ENCODE measurements around the gene UBTD1.

DNA sequence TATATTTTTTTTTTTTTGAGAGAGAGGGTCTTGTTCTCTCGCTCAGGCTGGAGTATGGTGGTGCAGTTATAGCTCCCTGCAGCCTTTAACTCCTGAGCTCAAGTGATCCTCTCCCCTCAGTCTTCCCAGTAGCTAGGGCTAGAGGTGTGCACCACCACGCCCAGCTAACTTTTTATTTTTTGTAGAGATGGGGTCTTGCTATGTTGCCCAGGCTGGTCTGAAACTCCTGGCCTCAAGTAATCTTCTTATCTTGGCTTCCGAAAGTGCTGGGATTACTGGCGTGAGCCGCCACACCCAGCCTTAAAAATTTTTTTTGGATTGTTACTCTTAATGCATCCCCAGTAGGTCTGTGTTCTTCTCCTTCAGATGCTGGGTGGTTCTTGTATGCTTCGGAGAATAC, 4.2 kb downstream of the UBTD1 start:
- TF ChIP-seq RAD21 (IDR thresholded peaks at IDR 0.05; ENCODE audit: low read depth) (no peak), YY1 (IDR thresholded peaks at IDR 0.05; ENCODE audit: low read depth) (no peak), TAF1 (IDR thresholded peaks at IDR 0.05; ENCODE audit: low read depth) (no peak), EP300 (IDR thresholded peaks at IDR 0.05; ENCODE audit: borderline replicate concordance) (no peak), EGR1 (IDR thresholded peaks at IDR 0.05) (no peak), CEBPB (IDR thresholded peaks at IDR 0.05) (no peak), TCF12 (IDR thresholded peaks at IDR 0.05; ENCODE audit: low read depth) (no peak), NFIC (IDR thresholded peaks at IDR 0.05) (no peak), TEAD4 (IDR thresholded peaks at IDR 0.05) (no peak), CREB1 (IDR thresholded peaks at IDR 0.05; ENCODE audit: low read depth) (no peak), ZBTB7A (IDR thresholded peaks at IDR 0.05; ENCODE audit: low read depth) (no peak)
- TF ChIP-seq, protein P1, sequence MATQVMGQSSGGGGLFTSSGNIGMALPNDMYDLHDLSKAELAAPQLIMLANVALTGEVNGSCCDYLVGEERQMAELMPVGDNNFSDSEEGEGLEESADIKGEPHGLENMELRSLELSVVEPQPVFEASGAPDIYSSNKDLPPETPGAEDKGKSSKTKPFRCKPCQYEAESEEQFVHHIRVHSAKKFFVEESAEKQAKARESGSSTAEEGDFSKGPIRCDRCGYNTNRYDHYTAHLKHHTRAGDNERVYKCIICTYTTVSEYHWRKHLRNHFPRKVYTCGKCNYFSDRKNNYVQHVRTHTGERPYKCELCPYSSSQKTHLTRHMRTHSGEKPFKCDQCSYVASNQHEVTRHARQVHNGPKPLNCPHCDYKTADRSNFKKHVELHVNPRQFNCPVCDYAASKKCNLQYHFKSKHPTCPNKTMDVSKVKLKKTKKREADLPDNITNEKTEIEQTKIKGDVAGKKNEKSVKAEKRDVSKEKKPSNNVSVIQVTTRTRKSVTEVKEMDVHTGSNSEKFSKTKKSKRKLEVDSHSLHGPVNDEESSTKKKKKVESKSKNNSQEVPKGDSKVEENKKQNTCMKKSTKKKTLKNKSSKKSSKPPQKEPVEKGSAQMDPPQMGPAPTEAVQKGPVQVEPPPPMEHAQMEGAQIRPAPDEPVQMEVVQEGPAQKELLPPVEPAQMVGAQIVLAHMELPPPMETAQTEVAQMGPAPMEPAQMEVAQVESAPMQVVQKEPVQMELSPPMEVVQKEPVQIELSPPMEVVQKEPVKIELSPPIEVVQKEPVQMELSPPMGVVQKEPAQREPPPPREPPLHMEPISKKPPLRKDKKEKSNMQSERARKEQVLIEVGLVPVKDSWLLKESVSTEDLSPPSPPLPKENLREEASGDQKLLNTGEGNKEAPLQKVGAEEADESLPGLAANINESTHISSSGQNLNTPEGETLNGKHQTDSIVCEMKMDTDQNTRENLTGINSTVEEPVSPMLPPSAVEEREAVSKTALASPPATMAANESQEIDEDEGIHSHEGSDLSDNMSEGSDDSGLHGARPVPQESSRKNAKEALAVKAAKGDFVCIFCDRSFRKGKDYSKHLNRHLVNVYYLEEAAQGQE (IDR thresholded peaks at IDR 0.05; ENCODE audit: low read depth): no peak
- TF ChIP-seq, protein P2, sequence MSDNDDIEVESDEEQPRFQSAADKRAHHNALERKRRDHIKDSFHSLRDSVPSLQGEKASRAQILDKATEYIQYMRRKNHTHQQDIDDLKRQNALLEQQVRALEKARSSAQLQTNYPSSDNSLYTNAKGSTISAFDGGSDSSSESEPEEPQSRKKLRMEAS (IDR thresholded peaks at IDR 0.05): no peak
